Gastroesophageal sphincter (tissue), 4 donors: ENCODE results near the gene MAP4K1. TPM values are rescaled to one million over a fixed set of nuclear protein-coding genes. Genes with fewer than 3 reads are reported as not detected.

Experiments used
- ATAC-seq: fragments of 150-250 bp; one replicate; pipeline ENCODE4 v1.9.1; 2016; ENCODE audit warnings: mild to moderate bottlenecking, moderate library complexity
- H3K27ac ChIP-seq, 4 donors: fragments of 200-600 bp; sonication (generic) in 3 of 4; 1 replicate in 3 of 4; 2 replicates in 1 of 4; pipeline ENCODE4 v1.5.1; 2016 to 2019
- H3K27me3 ChIP-seq: fragments of 200-600 bp; sonication (generic); one replicate; pipeline ENCODE4 v1.5.1; 2019
- H3K36me3 ChIP-seq, 2 donors: fragments of 200-600 bp; sonication (generic); one replicate each; pipeline ENCODE4 v1.5.1; 2019; ENCODE audit warnings: control low read depth in 1 of 2
- H3K4me1 ChIP-seq, 3 donors: fragments of 200-600 bp; sonication (generic); 1 replicate in 2 of 3; 2 replicates in 1 of 3; pipeline ENCODE4 v1.5.1; 2016 to 2019; ENCODE audit warnings: control low read depth in 2 of 3
- H3K4me3 ChIP-seq, 2 donors: fragments of 200-600 bp; sonication (generic); one replicate each; pipeline ENCODE4 v1.5.1; 2019; ENCODE audit warnings: mild to moderate bottlenecking in 1 of 2, moderate library complexity in 1 of 2
- H3K9me3 ChIP-seq, 3 donors: fragments of 200-600 bp; sonication (generic); one replicate each; pipeline ENCODE4 v1.5.1; 2017 to 2019; ENCODE audit warnings: control low read depth in 2 of 3
- EP300 ChIP-seq: sonication (generic); formaldehyde crosslinking; IDR thresholded peaks from one replicate; pipeline ENCODE4 v1.6.1; 2017; ENCODE audit warnings: antibody characterized with exemption, mild to moderate bottlenecking
- POLR2A ChIP-seq, 2 donors: fragments of 450-650 bp; IDR thresholded peaks; one replicate each; pipeline ENCODE4 v1.6.1; 2017; ENCODE audit warnings: antibody characterized with exemption in 2 of 2, mild to moderate bottlenecking in 2 of 2, moderate library complexity in 1 of 2
- POLR2AphosphoS5 ChIP-seq: sonication (generic); formaldehyde crosslinking; IDR thresholded peaks from one replicate; pipeline ENCODE4 v1.6.1; 2017; ENCODE audit warnings: antibody characterized with exemption
- WGBS, 2 donors: methylation state at CpG; one replicate each; pipeline ENCODE4 v1.1.5; 2018; ENCODE audit warnings: low coverage in 1 of 2; 5-methylcytosine and 5-hydroxymethylcytosine counted together
- total RNA-seq, 4 donors: library from RNA; depleted of rRNA; stranded (reverse); fragments of >200 nt; gene quantifications; one replicate each; pipeline ENCODE4 v1.1.0, GENCODE V29; 2016
- TF ChIP-seq, protein P1 (sequence below), 4 experiments: fragments of 200-600 bp in 2 of 4; fragments of 450-650 bp in 2 of 4; sonication (generic) in 1 of 4; IDR thresholded peaks; one replicate each; pipeline ENCODE4 v1.5.1; 2017 to 2019; ENCODE audit warnings: antibody characterized with exemption in 4 of 4, mild to moderate bottlenecking in 2 of 4, moderate library complexity in 2 of 4

MAP4K1 gene
- total RNA-seq, 4 donors from 2014 or later, result 0.62 to 16.1 (median 3.1) TPM

- H3K9me3 ChIP-seq, result no peaks in the 10 kb centered on the region
- peak overlapping the region; percentile 95 to 97 (median 96) for H3K27ac ChIP-seq
- ATAC-seq, result no peak
- peaks cover 0 to 5% of the 10 kb centered on the region in 2 donors for H3K36me3 ChIP-seq
- H3K4me3 ChIP-seq, result peak overlapping the region in 1 of 2 donors; percentile 11
- peaks cover 37 to 100% (median 93%) of the 10 kb centered on the region in 3 donors for H3K4me1 ChIP-seq
- 36% methylated on average over 5 of the region's 7 CpGs; no CpG with 5 or more reads in 1 of the 2 donors for WGBS, 2 donors
- no peaks in the 10 kb centered on the region for H3K27me3 ChIP-seq
- TF ChIP-seq POLR2A (IDR thresholded peaks at IDR 0.05) (no peak), POLR2AphosphoS5 (no peak), EP300 (no peak)
- TF ChIP-seq, protein P1, sequence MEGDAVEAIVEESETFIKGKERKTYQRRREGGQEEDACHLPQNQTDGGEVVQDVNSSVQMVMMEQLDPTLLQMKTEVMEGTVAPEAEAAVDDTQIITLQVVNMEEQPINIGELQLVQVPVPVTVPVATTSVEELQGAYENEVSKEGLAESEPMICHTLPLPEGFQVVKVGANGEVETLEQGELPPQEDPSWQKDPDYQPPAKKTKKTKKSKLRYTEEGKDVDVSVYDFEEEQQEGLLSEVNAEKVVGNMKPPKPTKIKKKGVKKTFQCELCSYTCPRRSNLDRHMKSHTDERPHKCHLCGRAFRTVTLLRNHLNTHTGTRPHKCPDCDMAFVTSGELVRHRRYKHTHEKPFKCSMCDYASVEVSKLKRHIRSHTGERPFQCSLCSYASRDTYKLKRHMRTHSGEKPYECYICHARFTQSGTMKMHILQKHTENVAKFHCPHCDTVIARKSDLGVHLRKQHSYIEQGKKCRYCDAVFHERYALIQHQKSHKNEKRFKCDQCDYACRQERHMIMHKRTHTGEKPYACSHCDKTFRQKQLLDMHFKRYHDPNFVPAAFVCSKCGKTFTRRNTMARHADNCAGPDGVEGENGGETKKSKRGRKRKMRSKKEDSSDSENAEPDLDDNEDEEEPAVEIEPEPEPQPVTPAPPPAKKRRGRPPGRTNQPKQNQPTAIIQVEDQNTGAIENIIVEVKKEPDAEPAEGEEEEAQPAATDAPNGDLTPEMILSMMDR (IDR thresholded peaks at IDR 0.05), result no peak
Measured at GRCh38 chr19:38664503-38665211, 46.9 kb upstream of the MAP4K1 start.

- Histone ChIP-seq H3K4me3 (peak overlapping the region in 1 of 2 donors; percentile 11), H3K9me3 (no peaks in the 10 kb centered on the region), H3K4me1 (peaks cover 41 to 100% (median 93%) of the 10 kb centered on the region in 3 donors), H3K27ac (peak overlapping the region; percentile 95 to 97 (median 96)), H3K36me3 (peaks cover 0 to 5% of the 10 kb centered on the region in 2 donors), H3K27me3 (no peaks in the 10 kb centered on the region)
- TF ChIP-seq, protein P1 (IDR thresholded peaks at IDR 0.05), result no peak
- peak; percentile 41 to 51 for TF ChIP-seq POLR2A (IDR thresholded peaks at IDR 0.05)
- peak; percentile 88 for TF ChIP-seq POLR2AphosphoS5
- TF ChIP-seq EP300, result peak; percentile 78
- 0 to 22% methylated on average over 3 to 5 of the region's 19 CpGs for WGBS, 2 donors
- peak; percentile 72 for ATAC-seq
Measured at GRCh38 chr19:38663957-38664502, 46.3 kb upstream of the MAP4K1 start.

DNA sequence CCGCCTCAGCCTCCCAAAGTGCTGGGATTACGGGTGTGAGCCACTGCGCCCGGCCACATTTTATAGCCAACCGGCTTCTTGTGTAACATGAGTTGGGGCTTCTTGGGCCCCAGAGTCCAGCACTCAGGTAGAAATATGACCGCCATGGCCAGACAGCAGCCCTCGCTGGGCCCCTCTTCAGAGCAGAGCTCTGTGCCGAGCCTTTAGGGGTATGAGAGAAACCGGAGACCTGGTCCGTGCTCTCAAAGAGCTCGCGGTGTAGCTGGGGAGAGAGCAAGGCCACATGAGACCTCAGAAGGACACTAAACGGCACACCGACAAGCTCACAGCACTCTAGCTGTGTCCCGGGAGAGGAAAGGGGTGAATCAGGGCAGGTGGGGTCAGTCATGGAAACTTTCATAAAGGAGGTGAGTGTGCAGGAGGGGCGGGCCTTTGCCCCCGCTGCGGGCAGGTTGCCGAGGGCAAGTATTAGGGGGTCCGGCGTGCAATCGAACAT is 45.5 kb upstream of the MAP4K1 start:
- Histone ChIP-seq H3K36me3 (peaks cover 0 to 5% of the 10 kb centered on the region in 2 donors), H3K9me3 (no peaks in the 10 kb centered on the region), H3K27ac (peak overlapping the region; percentile 89 to 97 (median 96)), H3K4me3 (peak overlapping the region in 1 of 2 donors; percentile 1), H3K27me3 (no peaks in the 10 kb centered on the region), H3K4me1 (peaks cover 40 to 98% (median 88%) of the 10 kb centered on the region in 3 donors)
- ATAC-seq, result no peak
- 45 to 77% methylated on average over 2 to 6 of the region's 22 CpGs for WGBS, 2 donors
- TF ChIP-seq POLR2AphosphoS5 (no peak), POLR2A (IDR thresholded peaks at IDR 0.05) (no peak)
- TF ChIP-seq, protein P1 (IDR thresholded peaks at IDR 0.05), result no peak

- TF ChIP-seq POLR2A (IDR thresholded peaks at IDR 0.05), result no peak
- peaks cover 0 to 5% of the 10 kb centered on the region in 2 donors for H3K36me3 ChIP-seq
Measured at GRCh38 chr19:38662537-38663155, 44.9 kb upstream of the MAP4K1 start.

GRCh38 chr19:38661996-38662395 is 44.2 kb upstream of the MAP4K1 start:
- peak overlapping the region; percentile 89 to 97 (median 96) for H3K27ac ChIP-seq
- no peak for ATAC-seq
- peaks cover 45 to 98% (median 90%) of the 10 kb centered on the region in 3 donors for H3K4me1 ChIP-seq
- 0 to 17% methylated on average over 1 of the region's 1 CpG for WGBS, 2 donors
- TF ChIP-seq, protein P1 (IDR thresholded peaks at IDR 0.05), result no peak
- TF ChIP-seq EP300 (no peak), POLR2AphosphoS5 (no peak), POLR2A (IDR thresholded peaks at IDR 0.05) (no peak)
- H3K27me3 ChIP-seq, result no peaks in the 10 kb centered on the region
- peaks cover 0 to 5% of the 10 kb centered on the region in 2 donors for H3K36me3 ChIP-seq
- no peak overlapping the region for H3K4me3 ChIP-seq
- H3K9me3 ChIP-seq, result no peaks in the 10 kb centered on the region

More at GRCh38 chr19:38662537-38663155, 44.9 kb upstream of the MAP4K1 start:
- WGBS, 2 donors, result 50 to 62% methylated on average over 2 to 3 of the region's 7 CpGs
- H3K9me3 ChIP-seq, result no peaks in the 10 kb centered on the region
- H3K4me1 ChIP-seq, result peaks cover 42 to 98% (median 90%) of the 10 kb centered on the region in 3 donors
- no peaks in the 10 kb centered on the region for H3K27me3 ChIP-seq
- H3K27ac ChIP-seq, result peak overlapping the region; percentile 89 to 97 (median 96)
- no peak overlapping the region for H3K4me3 ChIP-seq
- ATAC-seq, result no peak
